A549 (cell line): Measurements from ENCODE around the gene CBX4. TPM values are rescaled to one million over a fixed set of nuclear protein-coding genes. Genes with fewer than 3 reads are reported as not detected.

ENCODE experiments used
- ATAC-seq, 2 experiments: fragments of 200-7000 bp in 1 of 2; fragments of >200 bp in 1 of 2; cut with Nextera tagmentation in 1 of 2; cut with Tn5 transposase in 1 of 2; 3 replicates each; pipeline versions ENCODE4 v1.8.0 to v1.9.1; 2018 to 2020; ENCODE audit warnings: mild to moderate bottlenecking in 1 of 2, moderate library complexity in 1 of 2
- CTCF ChIA-PET: fragments of 300-600 bp; sonication (Branson Sonifier 250); formaldehyde crosslinking; extraction: SDS; loops from one replicate; lab custom pipeline; 2021; ENCODE audit warnings: antibody characterized with exemption, inconsistent platforms; lab: Yijun Ruan, JAX
- POLR2A ChIA-PET: fragments of 350-600 bp; formaldehyde crosslinking; extraction: SDS; loops from one replicate; lab custom pipeline; 2021; ENCODE audit warnings: antibody characterized with exemption, inconsistent platforms; lab: Yijun Ruan, JAX
- DNase-seq, 2 experiments: peaks; one replicate each; pipeline versions ENCODE4 v3.0.0 to v3.0.0-alpha.2; 2011 to 2016; ENCODE audit warnings: low read depth in 1 of 2, low spot score in 1 of 2
- FAIRE-seq: peaks from 2 replicates; lab custom pipeline; 2011; peaks lifted over from hg19 to GRCh38; lab: Jason Lieb, UNC
- H3K27ac ChIP-seq, 2 experiments: fragments of >200 bp; sonication (Bioruptor Twin); formaldehyde crosslinking; 3 replicates each; pipeline ENCODE4 v1.5.1; 2016 to 2017
- H3K4me1 ChIP-seq: fragments of >200 bp; sonication (Bioruptor Twin); formaldehyde crosslinking; 3 replicates; pipeline ENCODE4 v1.6.1; 2016
- H3K4me2 ChIP-seq: fragments of >200 bp; sonication (Bioruptor Twin); formaldehyde crosslinking; 3 replicates; pipeline ENCODE4 v1.6.1; 2016
- H3K4me3 ChIP-seq: fragments of >200 bp; sonication (Bioruptor Twin); formaldehyde crosslinking; 3 replicates; pipeline ENCODE4 v1.5.1; 2016
- H3K9me3 ChIP-seq: fragments of >200 bp; sonication (Bioruptor Twin); formaldehyde crosslinking; 3 replicates; pipeline ENCODE4 v1.6.1; 2016
- BHLHE40 ChIP-seq: IDR thresholded peaks from 2 replicates; pipeline ENCODE4 v1.6.1; 2012; ENCODE audit warnings: low read depth, low read length, inconsistent platforms
- CBX8 ChIP-seq: fragments of 200-600 bp; sonication (generic); IDR thresholded peaks from 2 replicates; pipeline ENCODE4 v1.6.1; 2016
- CHD4 ChIP-seq: fragments of 200-600 bp; sonication (generic); IDR thresholded peaks from 2 replicates; pipeline ENCODE4 v1.6.1; 2016; ENCODE audit warnings: antibody characterized with exemption, mild to moderate bottlenecking, borderline replicate concordance
- CTCF ChIP-seq: fragments of >200 bp; sonication (Bioruptor Twin); formaldehyde crosslinking; IDR thresholded peaks from 3 replicates; pipeline ENCODE4 v1.5.1; 2016
- EHMT2 ChIP-seq: fragments of 200-600 bp; sonication (generic); IDR thresholded peaks from 2 replicates; pipeline ENCODE4 v1.6.1; 2016; ENCODE audit warnings: antibody characterized with exemption, low read depth, mild to moderate bottlenecking, moderate library complexity
- FOSL2 ChIP-seq, 2 experiments: fragments of 450-650 bp in 1 of 2; fragments of >200 bp in 1 of 2; sonication (Bioruptor Twin) in 1 of 2; formaldehyde crosslinking; IDR thresholded peaks; 2 replicates each; pipeline versions ENCODE4 v1.5.0 to v1.6.1; 2016 to 2020; ENCODE audit warnings: mild to moderate bottlenecking in 1 of 2, moderate library complexity in 1 of 2
- FOXS1 ChIP-seq: fragments of 250-450 bp; sonication (Bioruptor Pico); IDR thresholded peaks from 2 replicates; pipeline ENCODE4 v1.5.0; 2020; ENCODE audit warnings: mild to moderate bottlenecking, moderate library complexity
- HEYL ChIP-seq: fragments of 250-450 bp; sonication (Bioruptor Pico); IDR thresholded peaks from 2 replicates; pipeline ENCODE4 v1.8.0; 2021; ENCODE audit warnings: mild to moderate bottlenecking, moderate library complexity
- MAFK ChIP-seq: fragments of 450-650 bp; IDR thresholded peaks from 2 replicates; pipeline ENCODE4 v1.6.1; 2014; ENCODE audit not compliant: partially characterized antibody
- MYC ChIP-seq: IDR thresholded peaks from 2 replicates; pipeline ENCODE4 v1.6.1; 2012; ENCODE audit warnings: mild to moderate bottlenecking, inconsistent platforms, low read length, improper control_type of control experiment, borderline replicate concordance
- NPAS2 ChIP-seq: fragments of 250-450 bp; sonication (Bioruptor Pico); IDR thresholded peaks from 2 replicates; pipeline ENCODE4 v1.8.0; 2022; ENCODE audit warnings: mild to moderate bottlenecking, moderate library complexity, borderline replicate concordance
- RARB ChIP-seq: fragments of 250-450 bp; sonication (Bioruptor Pico); IDR thresholded peaks from 2 replicates; pipeline ENCODE4 v1.8.0; 2021; ENCODE audit warnings: mild to moderate bottlenecking, moderate library complexity
- RCOR1 ChIP-seq: fragments of 150-350 bp; IDR thresholded peaks from 2 replicates; pipeline ENCODE4 v1.6.1; 2014; ENCODE audit warnings: antibody characterized with exemption, low read length, low read depth
- RNF2 ChIP-seq: fragments of 200-600 bp; sonication (generic); IDR thresholded peaks from 2 replicates; pipeline ENCODE4 v1.6.1; 2016; ENCODE audit warnings: low read depth, mild to moderate bottlenecking, antibody characterized with exemption, moderate library complexity, borderline replicate concordance
- SMC3 ChIP-seq: fragments of >200 bp; sonication (Bioruptor Twin); formaldehyde crosslinking; IDR thresholded peaks from 3 replicates; pipeline ENCODE4 v1.6.1; 2018; ENCODE audit warnings: inconsistent platforms
- ZNF302 ChIP-seq: fragments of 250-450 bp; sonication (Bioruptor Pico); IDR thresholded peaks from 2 replicates; pipeline ENCODE4 v1.9.0; 2021; ENCODE audit warnings: inconsistent platforms, mild to moderate bottlenecking, moderate library complexity
- ZSCAN20 ChIP-seq: fragments of 250-450 bp; sonication (Bioruptor Pico); IDR thresholded peaks from 2 replicates; pipeline ENCODE4 v1.8.0; 2022; ENCODE audit warnings: mild to moderate bottlenecking, moderate library complexity
- WGBS: methylation state at CpG from one replicate; pipeline ENCODE4 v1.1.6; 2017; ENCODE audit errors: missing lambda C conversion rate; 5-methylcytosine and 5-hydroxymethylcytosine counted together
- polyA plus RNA-seq, 4 experiments: library from polyadenylated mRNA; depleted of rRNA in 3 of 4; stranded (reverse); fragments of >200 nt; fragmentation: RNase III in 1 of 4; extraction: RNeasy Plus Mini Kit Qiagen cat#74134 plus additional on column Dnase treatment in 1 of 4; gene quantifications; 2 replicates in 3 of 4; 3 replicates in 1 of 4; pipeline ENCODE4 v1.2.3, GENCODE V29; 2011 to 2017
- TF ChIP-seq, protein P1 (sequence below): fragments of 150-350 bp; IDR thresholded peaks from 2 replicates; pipeline ENCODE4 v1.6.1; 2014; ENCODE audit warnings: low read depth, mild to moderate bottlenecking, low read length
- TF ChIP-seq, protein P2 (sequence below): IDR thresholded peaks from 2 replicates; pipeline ENCODE4 v1.6.1; 2012; ENCODE audit warnings: low read depth, borderline replicate concordance
- TF ChIP-seq, protein P3 (sequence below): fragments of 250-450 bp; sonication (Bioruptor Pico); IDR thresholded peaks from 2 replicates; pipeline ENCODE4 v1.5.0; 2020; ENCODE audit warnings: low read depth, mild to moderate bottlenecking, moderate library complexity
- TF ChIP-seq, protein P4 (sequence below): fragments of 250-450 bp; sonication (Bioruptor Pico); IDR thresholded peaks from 2 replicates; pipeline ENCODE4 v1.5.0; 2021; ENCODE audit warnings: mild to moderate bottlenecking, moderate library complexity, borderline replicate concordance

Gene CBX4
- polyA plus RNA-seq, 2 of the 4 experiments (the other 2 are of a cell fraction), result 31.0 to 34.1 TPM

- TF ChIP-seq, protein P1, sequence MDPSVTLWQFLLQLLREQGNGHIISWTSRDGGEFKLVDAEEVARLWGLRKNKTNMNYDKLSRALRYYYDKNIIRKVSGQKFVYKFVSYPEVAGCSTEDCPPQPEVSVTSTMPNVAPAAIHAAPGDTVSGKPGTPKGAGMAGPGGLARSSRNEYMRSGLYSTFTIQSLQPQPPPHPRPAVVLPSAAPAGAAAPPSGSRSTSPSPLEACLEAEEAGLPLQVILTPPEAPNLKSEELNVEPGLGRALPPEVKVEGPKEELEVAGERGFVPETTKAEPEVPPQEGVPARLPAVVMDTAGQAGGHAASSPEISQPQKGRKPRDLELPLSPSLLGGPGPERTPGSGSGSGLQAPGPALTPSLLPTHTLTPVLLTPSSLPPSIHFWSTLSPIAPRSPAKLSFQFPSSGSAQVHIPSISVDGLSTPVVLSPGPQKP, result no peak
- TF ChIP-seq NPAS2 (CRISPR knock-in tag) (no peak), MYC (no peak), ZNF302 (CRISPR knock-in tag) (no peak), ZSCAN20 (no peak)
- TF ChIP-seq, all 56 proteins: peak for 0
Observed at GRCh38 chr17:79818026-79818758, 21.0 kb downstream of the CBX4 start (continued).

GRCh38 chr17:79815836-79816461 lies 23.3 kb downstream of the CBX4 start:
- H3K4me1 ChIP-seq, result peaks cover 23% of the 10 kb centered on the region
- TF ChIP-seq FOSL2 (IDR thresholded peaks at IDR 0.05) (no peak), FOSL2 (CRISPR knock-in tag; IDR thresholded peaks at IDR 0.05) (no peak), CHD4 (no peak), RARB (no peak), SMC3 (no peak), MAFK (no peak), CTCF (no peak), RNF2 (no peak), RCOR1 (no peak), BHLHE40 (no peak), EHMT2 (no peak), FOXS1 (CRISPR knock-in tag) (no peak), HEYL (CRISPR knock-in tag) (no peak), CBX8 (no peak)
- TF ChIP-seq, protein P2, sequence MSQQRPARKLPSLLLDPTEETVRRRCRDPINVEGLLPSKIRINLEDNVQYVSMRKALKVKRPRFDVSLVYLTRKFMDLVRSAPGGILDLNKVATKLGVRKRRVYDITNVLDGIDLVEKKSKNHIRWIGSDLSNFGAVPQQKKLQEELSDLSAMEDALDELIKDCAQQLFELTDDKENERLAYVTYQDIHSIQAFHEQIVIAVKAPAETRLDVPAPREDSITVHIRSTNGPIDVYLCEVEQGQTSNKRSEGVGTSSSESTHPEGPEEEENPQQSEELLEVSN, result no peak
- TF ChIP-seq, protein P1, result no peak
- TF ChIP-seq, protein P3, sequence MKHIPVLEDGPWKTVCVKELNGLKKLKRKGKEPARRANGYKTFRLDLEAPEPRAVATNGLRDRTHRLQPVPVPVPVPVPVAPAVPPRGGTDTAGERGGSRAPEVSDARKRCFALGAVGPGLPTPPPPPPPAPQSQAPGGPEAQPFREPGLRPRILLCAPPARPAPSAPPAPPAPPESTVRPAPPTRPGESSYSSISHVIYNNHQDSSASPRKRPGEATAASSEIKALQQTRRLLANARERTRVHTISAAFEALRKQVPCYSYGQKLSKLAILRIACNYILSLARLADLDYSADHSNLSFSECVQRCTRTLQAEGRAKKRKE (CRISPR knock-in tag), result no peak
- TF ChIP-seq, protein P4, sequence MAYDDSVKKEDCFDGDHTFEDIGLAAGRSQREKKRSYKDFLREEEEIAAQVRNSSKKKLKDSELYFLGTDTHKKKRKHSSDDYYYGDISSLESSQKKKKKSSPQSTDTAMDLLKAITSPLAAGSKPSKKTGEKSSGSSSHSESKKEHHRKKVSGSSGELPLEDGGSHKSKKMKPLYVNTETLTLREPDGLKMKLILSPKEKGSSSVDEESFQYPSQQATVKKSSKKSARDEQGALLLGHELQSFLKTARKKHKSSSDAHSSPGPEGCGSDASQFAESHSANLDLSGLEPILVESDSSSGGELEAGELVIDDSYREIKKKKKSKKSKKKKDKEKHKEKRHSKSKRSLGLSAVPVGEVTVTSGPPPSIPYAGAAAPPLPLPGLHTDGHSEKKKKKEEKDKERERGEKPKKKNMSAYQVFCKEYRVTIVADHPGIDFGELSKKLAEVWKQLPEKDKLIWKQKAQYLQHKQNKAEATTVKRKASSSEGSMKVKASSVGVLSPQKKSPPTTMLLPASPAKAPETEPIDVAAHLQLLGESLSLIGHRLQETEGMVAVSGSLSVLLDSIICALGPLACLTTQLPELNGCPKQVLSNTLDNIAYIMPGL (CRISPR knock-in tag), result no peak
- TF ChIP-seq, all 56 proteins: peak for 0
- no peaks in the 10 kb centered on the region for H3K9me3 ChIP-seq
- no peak for DNase-seq
- no peak overlapping the region for H3K4me2 ChIP-seq
- ChIA-PET CTCF (interaction anchor here (0.6 to 39.8 kb wide), 5 partner anchors 4 to 104 kb away, joined by 3 to 1281 read pairs (median 238); partner anchors contain the start of genes CBX4 and CBX8), POLR2A (no interaction called here)
- FAIRE-seq, result no peak
- ATAC-seq, result no peak
- 96% methylated on average over 41 of the region's 41 CpGs for WGBS
- H3K4me3 ChIP-seq, result no peak overlapping the region
- no peak overlapping the region for H3K27ac ChIP-seq
